NCI-H345 treated with DMSO at 0.1 percent for 48 hours (cell line): Measurements from ENCODE around the gene TGFB1.
"Not testable (repeated sequence)": the region's sequence is repeated elsewhere in the genome, so short reads cannot be mapped to it uniquely, and the experiment has no call there.

Source experiments
- DNase-seq: peaks from one replicate; lab custom pipeline; 2025; ENCODE audit not compliant: unreplicated experiment; lab: John Stamatoyannopoulos, UW

The TGFB1 gene

GRCh38 chr19:41353466-41354342 lies at the start of gene TGFB1:
TGFB1 (minus strand) TSS chr19:41353922; CDS start chr19:41353044, 878 bp downstream.
- no peak for DNase-seq

- no peak for DNase-seq
Observed at GRCh38 chr19:41402010-41402409, 48.3 kb upstream of the TGFB1 start.

GRCh38 chr19:41401483-41401882 lies 47.8 kb upstream of the TGFB1 start:
- no peak for DNase-seq

GRCh38 chr19:41399525-41399924 lies 45.8 kb upstream of the TGFB1 start:
- no peak for DNase-seq

- no peak for DNase-seq
Observed at GRCh38 chr19:41399091-41399490, 45.4 kb upstream of the TGFB1 start.

GRCh38 chr19:41398598-41398997 lies 44.9 kb upstream of the TGFB1 start:
- DNase-seq, result no peak

- DNase-seq, result no peak
Observed at GRCh38 chr19:41398050-41398418, 44.3 kb upstream of the TGFB1 start.

- peak; percentile 92 for DNase-seq
Observed at GRCh38 chr19:41397086-41398049, 43.6 kb upstream of the TGFB1 start, which contains the start of the genes BCKDHA and EXOSC5. BCKDHA (plus strand) TSS chr19:41397818; CDS start chr19:41397828, 10 bp downstream. EXOSC5 (minus strand) TSS chr19:41397359; CDS start chr19:41397328, 31 bp downstream.

GRCh38 chr19:41395355-41395754 lies 41.6 kb upstream of the TGFB1 start:
- no peak for DNase-seq

- no peak for DNase-seq
Observed at GRCh38 chr19:41392775-41393174, 39.1 kb upstream of the TGFB1 start.

- no peak for DNase-seq
Observed at GRCh38 chr19:41391618-41392017, 37.9 kb upstream of the TGFB1 start.

GRCh38 chr19:41386442-41386841 lies 32.7 kb upstream of the TGFB1 start:
- DNase-seq, result no peak

- no peak for DNase-seq
Observed at GRCh38 chr19:41384351-41384750, 30.6 kb upstream of the TGFB1 start.

- DNase-seq, result not testable (repeated sequence)
Observed at GRCh38 chr19:41381536-41381935, 27.8 kb upstream of the TGFB1 start.

- DNase-seq, result no peak
Observed at GRCh38 chr19:41377977-41378709, 24.4 kb upstream of the TGFB1 start.

- DNase-seq, result no peak
Observed at GRCh38 chr19:41376998-41377365, 23.3 kb upstream of the TGFB1 start.

- DNase-seq, result no peak
Observed at GRCh38 chr19:41376241-41376997, 22.7 kb upstream of the TGFB1 start, which contains the start of gene TMEM91. TMEM91 (plus strand) TSS chr19:41376533; CDS start chr19:41378310, 1,777 bp downstream.

- DNase-seq, result peak; percentile 68
Observed at GRCh38 chr19:41373993-41374392, 20.3 kb upstream of the TGFB1 start.

GRCh38 chr19:41372501-41372900 lies 18.8 kb upstream of the TGFB1 start:
- no peak for DNase-seq

GRCh38 chr19:41371541-41371940 lies 17.8 kb upstream of the TGFB1 start:
- DNase-seq, result no peak
